Upper lobe of left lung (tissue), 4 donors: ENCODE data around the gene FOXI3.

ENCODE experiments used
- CTCF ChIP-seq, 6 experiments: fragments of 450-650 bp in 4 of 6; fragments of 200-600 bp in 2 of 6; sonication (generic) in 2 of 6; IDR thresholded peaks; one replicate each; pipeline ENCODE4 v1.5.1; 2016 to 2019; ENCODE audit warnings: antibody characterized with exemption in 6 of 6
- EP300 ChIP-seq, 4 donors: sonication (generic); formaldehyde crosslinking; IDR thresholded peaks; one replicate each; pipeline ENCODE4 v1.5.1; 2017; ENCODE audit warnings: antibody characterized with exemption in 4 of 4, control low read depth in 2 of 4
- POLR2A ChIP-seq, 4 donors: fragments of 450-650 bp; IDR thresholded peaks; one replicate each; pipeline ENCODE4 v1.5.1; 2016 to 2017; ENCODE audit warnings: antibody characterized with exemption in 4 of 4, mild to moderate bottlenecking in 2 of 4
- POLR2AphosphoS5 ChIP-seq, 2 donors: sonication (generic); formaldehyde crosslinking; IDR thresholded peaks; one replicate each; pipeline ENCODE4 v1.5.1; 2017; ENCODE audit warnings: antibody characterized with exemption in 2 of 2

DNA sequence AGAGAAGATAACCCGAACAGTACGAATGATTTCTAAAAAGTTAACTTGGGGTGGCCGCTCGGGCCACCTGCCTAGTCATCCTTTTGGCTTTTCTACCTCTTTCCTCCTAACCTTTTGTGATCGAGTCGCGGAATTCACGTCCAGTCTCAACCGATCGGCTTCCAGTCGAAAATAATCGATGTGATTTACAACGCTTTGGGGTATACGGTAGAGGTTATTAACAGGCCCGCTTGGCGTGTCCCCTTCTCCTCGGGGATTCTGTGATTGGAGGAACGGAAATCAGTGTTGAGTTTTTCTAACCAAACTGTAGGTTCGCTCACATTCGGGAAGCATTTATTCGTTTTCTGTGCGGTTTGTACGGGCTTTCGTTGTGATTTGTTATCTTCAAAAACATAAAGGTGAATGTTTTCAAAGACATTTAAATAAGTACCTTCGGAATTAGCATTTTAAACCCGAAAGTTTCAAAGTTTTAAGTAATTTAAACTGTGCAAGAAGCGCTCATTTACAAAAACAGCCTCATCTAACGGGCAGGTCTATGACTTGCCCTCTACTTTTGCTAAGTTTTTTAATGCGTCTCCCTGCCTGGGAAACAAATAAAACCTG is 588 bp upstream of the FOXI3 start:
- TF ChIP-seq CTCF (IDR thresholded peaks at IDR 0.05) (no peak), POLR2AphosphoS5 (IDR thresholded peaks at IDR 0.05) (no peak), POLR2A (IDR thresholded peaks at IDR 0.05) (no peak), EP300 (IDR thresholded peaks at IDR 0.05) (no peak)
